HuH-7 (cell line): ENCODE measurements around the gene UQCRH.
"Not testable (repeated sequence)": the region's sequence is repeated elsewhere in the genome, so short reads cannot be mapped to it uniquely, and the experiment has no call there.

Experiments
- DNase-seq: peaks from one replicate; pipeline ENCODE4 v3.0.0; 2011; ENCODE audit warnings: low spot score

The UQCRH gene

DNA sequence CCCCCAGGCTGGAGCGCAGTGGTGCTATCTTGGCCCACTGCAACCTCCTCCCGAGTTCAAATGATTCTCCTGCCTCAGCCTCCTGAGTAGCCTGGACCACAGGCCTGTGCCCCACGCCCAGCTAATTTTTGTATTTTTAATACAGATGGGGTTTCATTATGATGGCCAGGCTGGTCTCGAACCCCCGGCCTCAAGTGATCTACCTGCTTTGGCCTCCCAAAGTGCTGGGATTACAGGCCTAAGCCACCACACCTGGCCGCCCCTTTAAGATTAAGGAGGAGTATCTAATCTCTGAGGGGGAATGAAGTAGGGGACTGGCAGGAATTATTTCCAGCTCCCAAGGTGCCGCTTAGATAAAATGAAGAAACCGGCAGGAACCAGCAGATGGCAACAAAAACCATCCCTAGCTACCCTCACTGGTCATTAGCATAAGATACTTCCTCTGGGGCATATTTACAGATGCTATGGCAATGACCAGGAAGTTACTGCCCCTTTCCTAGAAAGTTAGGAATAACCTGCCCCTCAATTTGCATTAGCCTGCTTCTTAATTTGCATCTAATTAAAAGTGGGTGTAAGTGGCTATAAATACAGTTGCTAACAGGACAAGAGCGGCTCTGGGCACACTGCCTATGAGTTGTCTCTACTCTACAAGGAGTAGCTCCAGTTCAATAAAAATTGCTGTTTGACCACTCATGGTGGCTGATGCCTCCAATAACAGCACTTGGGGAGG is 30.0 kb downstream of the UQCRH start:
- peak; percentile 80 for DNase-seq

- DNase-seq = no peak
Observed at GRCh38 chr1:46334030-46334384, 30.5 kb downstream of the UQCRH start.

DNA sequence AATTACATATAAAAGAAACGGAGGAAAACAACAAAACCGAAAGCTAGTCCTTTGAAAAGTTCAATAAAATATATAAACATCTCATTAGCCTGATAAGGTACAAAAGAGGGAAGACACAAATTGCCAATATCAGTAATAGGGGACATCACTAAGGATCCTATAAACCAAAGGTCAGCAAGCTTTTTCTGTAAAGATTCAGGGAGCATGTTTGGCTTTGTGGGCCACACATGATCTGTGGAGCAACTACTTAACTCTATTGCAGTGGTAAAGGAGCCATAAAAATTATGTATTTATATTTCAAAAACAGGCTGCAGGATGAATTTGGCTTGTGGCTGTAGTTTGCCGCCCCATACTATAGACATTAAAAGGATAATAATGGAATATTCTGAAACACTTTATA is 31.6 kb downstream of the UQCRH start:
- no peak for DNase-seq

- DNase-seq = not testable (repeated sequence)
Observed at GRCh38 chr1:46337409-46337808, 33.9 kb downstream of the UQCRH start.

DNA sequence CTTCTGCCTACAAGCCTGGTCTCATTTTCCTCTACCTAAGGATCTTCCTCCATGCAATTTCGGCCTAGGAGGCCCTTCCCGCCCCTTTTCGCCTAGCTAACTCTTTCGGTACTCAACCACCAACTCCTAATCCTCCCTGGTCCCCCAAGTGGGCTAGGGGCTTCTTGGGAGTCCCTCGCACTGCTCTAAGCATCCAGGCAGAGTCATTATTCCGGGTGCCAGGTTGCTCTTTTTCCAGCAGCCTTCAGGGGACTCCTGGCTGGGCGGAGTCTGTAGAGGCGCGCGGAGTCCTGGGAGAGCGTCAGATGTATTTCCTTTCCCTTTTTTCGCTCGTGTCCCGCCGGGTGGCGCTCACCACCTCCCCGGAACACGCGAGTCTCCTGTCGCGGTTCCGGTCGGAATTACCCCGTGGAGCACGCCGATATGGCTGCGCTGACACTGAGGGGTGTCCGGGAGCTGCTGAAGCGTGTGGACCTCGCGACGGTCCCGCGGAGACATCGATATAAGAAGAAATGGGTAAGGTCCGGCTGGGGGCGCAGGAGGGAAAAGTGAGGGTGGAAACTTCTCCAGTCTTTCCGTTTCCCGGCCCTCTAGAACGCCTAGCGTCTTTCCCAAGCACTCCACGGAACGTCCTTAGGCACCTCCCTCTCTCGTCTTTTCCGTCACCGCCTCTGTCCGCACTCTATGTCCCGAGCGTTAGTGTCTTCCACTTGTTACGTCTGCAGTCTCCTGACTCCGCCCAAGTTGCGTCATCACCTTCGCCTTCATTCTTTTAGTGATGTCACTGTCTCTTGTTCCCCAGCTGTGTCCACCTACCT is 37.1 kb downstream of the UQCRH start, which contains the start of gene NSUN4:
TSS of gene NSUN4 (plus strand) at position 404 of the 818 bp plus-strand sequence. CDS start at position 424, 20 bp downstream.
- DNase-seq = peak; percentile 79

DNA sequence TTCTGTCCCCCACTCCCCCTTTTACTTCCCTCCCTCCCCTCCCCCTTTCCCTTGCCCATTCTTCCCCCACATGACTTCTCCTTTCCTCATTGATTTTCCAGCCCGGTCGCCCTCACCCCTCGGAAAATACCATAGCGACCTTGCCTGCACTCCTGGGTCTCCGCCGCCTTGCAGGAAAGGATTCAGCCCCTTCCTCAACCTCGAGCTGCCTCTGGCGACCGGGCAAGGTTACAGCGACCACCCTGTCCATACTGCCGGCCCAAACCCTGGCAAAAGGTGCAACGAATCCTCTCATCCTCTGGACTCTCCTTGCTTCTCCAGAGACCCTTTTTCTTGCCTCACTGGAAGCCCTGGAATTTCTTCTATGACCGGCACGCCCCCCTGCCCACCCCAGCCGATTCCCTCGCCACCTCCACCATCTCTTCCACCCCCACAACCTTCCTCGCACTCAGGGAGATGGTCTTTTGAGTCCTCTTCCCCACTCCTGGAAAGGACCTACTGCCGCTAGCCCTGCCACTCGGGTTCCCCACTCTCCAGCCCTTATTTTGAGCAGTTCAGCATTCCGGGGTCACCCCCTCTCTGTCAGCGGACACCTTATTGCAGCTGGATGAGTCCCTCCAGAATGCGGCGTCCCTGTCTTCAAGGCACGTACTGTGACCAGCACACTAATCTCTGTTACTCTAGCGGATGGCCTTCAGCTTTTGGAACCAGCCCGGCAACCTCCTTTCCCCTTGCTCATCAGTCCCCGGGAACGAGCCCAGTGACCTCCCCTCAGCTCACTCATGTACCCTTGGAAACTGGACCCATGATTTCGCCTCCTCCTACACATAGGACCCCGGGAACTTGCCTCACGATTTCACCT is 38.0 kb downstream of the UQCRH start:
- no peak for DNase-seq

DNA sequence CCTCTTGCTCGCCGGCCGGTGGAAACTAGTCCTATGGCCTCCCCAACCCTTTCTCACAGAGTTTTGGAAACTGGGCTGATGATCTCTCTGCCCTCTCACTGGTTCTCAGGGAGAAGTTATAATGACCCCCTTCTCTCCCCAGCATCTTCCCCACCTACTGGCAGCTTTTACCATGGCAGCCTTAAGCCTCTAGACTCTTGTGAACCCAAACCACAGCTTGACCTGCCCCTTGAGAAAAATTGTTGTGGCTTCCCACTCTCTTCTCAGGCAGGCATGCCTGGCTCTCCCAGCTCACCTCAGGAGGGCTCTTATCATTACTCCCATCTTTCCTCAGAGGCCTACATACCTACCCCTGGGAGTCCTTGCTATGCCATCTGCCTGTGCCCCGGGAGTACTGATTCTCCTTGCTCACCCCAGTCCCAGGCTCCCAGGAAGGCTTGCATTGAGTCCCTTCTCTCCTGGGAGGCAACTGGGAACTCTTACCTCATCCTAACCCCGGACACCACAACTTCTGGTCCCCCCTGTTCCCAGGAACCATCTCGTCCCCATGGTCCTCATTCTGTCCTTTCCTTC is 38.7 kb downstream of the UQCRH start:
- peak; percentile 20 for DNase-seq

DNA sequence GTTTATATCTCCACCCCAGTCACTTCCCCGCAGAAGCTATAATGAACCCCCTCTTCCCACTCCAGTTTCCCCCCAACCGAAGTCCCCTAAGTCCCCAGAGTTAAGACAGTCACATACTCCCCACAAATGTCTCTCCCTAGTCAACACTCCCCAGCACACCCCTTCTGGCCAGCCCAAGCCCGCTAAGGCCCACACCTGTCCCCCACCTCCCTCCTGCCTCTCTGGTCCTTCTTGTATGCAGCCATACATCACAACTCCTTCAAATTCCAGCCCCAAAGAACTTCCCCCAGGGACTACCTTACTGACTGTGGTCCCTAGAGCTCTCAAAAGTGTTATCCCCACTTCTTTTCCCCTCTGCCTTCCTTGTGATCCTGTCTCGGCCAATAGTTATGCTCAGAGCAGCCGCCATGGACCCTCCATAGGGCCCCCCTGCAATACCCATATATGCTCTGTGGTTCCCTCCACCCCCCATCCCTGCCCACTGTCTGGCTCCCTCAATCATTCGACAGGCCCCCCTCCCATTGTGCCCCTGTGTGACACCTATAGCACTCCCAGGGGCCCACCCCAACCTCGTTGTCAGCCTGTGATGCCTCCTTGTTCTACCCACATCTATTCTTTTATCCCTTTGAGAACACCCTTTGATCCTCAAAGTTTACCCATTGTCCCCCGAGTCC is 39.3 kb downstream of the UQCRH start:
- no peak for DNase-seq

DNA sequence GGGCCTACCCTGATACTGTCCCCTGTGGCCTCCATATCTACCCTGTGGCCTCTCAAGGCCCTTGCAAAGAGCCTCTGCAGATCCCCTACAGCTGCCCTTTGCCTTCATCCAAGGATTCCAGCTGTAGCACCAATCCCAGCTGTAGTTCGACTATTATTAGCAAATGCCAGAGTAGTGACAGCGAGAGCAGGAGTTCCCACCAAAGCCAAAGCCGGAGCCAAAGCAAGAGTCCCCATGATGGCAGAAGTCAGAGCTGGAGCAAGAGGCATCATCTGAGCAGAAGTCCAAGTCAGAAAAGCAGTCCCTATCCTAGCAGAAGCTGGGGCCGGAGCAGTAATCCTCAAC is 39.8 kb downstream of the UQCRH start:
- DNase-seq = no peak

DNA sequence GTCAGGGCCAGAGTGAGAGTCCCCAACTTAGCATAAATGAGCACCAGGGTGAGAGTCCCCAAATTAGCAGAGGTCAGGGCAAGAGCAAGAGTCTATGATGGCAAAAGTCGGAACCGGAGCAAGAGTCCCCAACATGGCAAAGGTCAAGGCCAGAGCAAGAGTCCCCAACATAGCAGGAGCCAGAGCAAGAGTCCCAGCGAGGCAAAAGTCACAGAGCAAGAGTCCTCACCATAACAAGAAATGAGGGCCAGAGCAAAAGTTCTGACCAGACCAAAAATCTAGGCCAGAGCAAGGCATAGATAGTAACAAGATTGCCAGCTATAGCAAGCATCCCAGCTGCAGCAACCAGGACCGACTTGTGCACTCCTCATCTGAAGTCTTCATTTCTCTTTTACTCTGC is 40.2 kb downstream of the UQCRH start:
- DNase-seq = no peak

- DNase-seq = no peak
Observed at GRCh38 chr1:46344481-46344880, 41.0 kb downstream of the UQCRH start.

- DNase-seq = no peak
Observed at GRCh38 chr1:46345281-46345680, 41.8 kb downstream of the UQCRH start.

- no peak for DNase-seq
Observed at GRCh38 chr1:46352363-46352762, 48.9 kb downstream of the UQCRH start.

- DNase-seq = not testable (repeated sequence)
Observed at GRCh38 chr1:46355920-46356319, 52.4 kb downstream of the UQCRH start.

DNA sequence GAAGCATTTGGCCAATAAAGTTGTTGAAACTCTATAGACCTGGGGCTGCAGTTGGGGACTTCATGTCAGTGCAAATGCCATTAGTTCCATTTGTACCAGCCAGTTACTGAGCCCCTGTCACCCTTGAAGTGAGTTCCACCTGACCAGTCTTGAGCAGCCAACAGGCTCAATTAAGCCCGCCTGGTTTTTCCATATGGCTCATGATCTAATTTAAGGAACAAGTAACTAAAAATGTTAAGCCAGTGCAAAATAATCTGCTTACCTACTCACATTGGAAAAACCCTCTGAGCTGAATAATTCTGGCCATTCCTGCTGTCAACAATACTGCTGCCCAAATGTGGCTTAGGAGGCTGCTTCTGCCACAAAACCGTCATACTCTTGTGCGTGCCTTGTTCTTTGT is 58.7 kb downstream of the UQCRH start:
- no peak for DNase-seq

GRCh38 chr1:46363121-46363520 is 59.6 kb downstream of the UQCRH start:
- no peak for DNase-seq

GRCh38 chr1:46364612-46365011 is 61.1 kb downstream of the UQCRH start:
- DNase-seq = no peak

DNA sequence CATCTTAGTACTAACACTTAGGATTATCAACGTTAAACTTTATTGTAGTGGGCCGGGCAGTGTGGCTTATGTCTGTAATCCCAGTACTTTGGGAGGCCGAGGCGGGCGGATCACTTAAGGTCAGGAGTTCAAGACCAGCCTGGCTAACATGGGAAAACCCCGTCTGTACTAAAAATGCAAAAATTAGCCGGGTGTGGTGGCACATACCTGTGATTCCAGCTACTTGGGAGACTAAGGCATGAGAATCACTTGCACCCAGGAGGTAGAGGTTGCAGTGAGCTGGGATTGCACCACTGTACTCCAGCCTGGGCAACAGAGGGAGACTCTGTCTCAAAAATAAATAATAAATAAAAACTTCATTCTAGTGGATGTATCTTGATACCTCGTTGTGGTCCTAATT is 62.3 kb downstream of the UQCRH start:
- DNase-seq = not testable (repeated sequence)
